Activated naive CD8-positive, alpha-beta T cell treated with anti-CD3 and anti-CD28 coated beads, Interleukin-2, amount 50 U/mL, for 16 hours (primary cell): ENCODE measurements around the gene TREH.
A peak's percentile ranks its signal among the peaks of the same experiment; 100 is the strongest.
"Not testable (repeated sequence)": the region's sequence is repeated elsewhere in the genome, so short reads cannot be mapped to it uniquely, and the experiment has no call there.

Experiments
- DNase-seq: peaks from one replicate; pipeline ENCODE4 v3.0.0-alpha.2; 2020; ENCODE audit warnings: low read depth, low spot score

The TREH gene

GRCh38 chr11:118696673-118697226 is 17.3 kb upstream of the TREH start:
- no peak for DNase-seq

GRCh38 chr11:118694771-118695170 is 15.3 kb upstream of the TREH start:
- DNase-seq = no peak

GRCh38 chr11:118694185-118694584 is 14.7 kb upstream of the TREH start:
- DNase-seq = no peak

- DNase-seq = peak; percentile 25
These were observed 12.7 kb upstream of the TREH start for GRCh38 chr11:118691926-118692830.

- no peak for DNase-seq
These were observed 11.3 kb upstream of the TREH start for GRCh38 chr11:118690553-118691304.

- peak; percentile 58 for DNase-seq
These were observed 10.6 kb upstream of the TREH start for GRCh38 chr11:118689852-118690552.

GRCh38 chr11:118689503-118689851 is 10.0 kb upstream of the TREH start:
- DNase-seq = no peak

GRCh38 chr11:118688851-118689502 is 9.5 kb upstream of the TREH start:
- no peak for DNase-seq

- DNase-seq = not testable (repeated sequence)
These were observed 8.9 kb upstream of the TREH start for GRCh38 chr11:118688339-118688738.

- DNase-seq = no peak
These were observed 8.5 kb upstream of the TREH start for GRCh38 chr11:118687906-118688305.

- DNase-seq = no peak
These were observed 4.7 kb upstream of the TREH start for GRCh38 chr11:118684187-118684586.

- not testable (repeated sequence) for DNase-seq
These were observed 3.5 kb upstream of the TREH start for GRCh38 chr11:118682939-118683338.

GRCh38 chr11:118682372-118682771 is 2.9 kb upstream of the TREH start:
- no peak for DNase-seq

GRCh38 chr11:118678908-118679307 is 542 bp downstream of the TREH start:
- not testable (repeated sequence) for DNase-seq

- DNase-seq = no peak
These were observed 1.5 kb downstream of the TREH start for GRCh38 chr11:118677977-118678376.

GRCh38 chr11:118674082-118674435 is 5.4 kb downstream of the TREH start:
- no peak for DNase-seq

GRCh38 chr11:118673361-118674081 is 5.9 kb downstream of the TREH start:
- DNase-seq = no peak

GRCh38 chr11:118672846-118673245 is 6.6 kb downstream of the TREH start:
- no peak for DNase-seq

GRCh38 chr11:118671254-118671653 is 8.2 kb downstream of the TREH start:
- DNase-seq = no peak

- DNase-seq = no peak
These were observed 9.4 kb downstream of the TREH start for GRCh38 chr11:118670063-118670462.

- DNase-seq = no peak
These were observed 13.1 kb downstream of the TREH start for GRCh38 chr11:118666371-118666770.
